ENCODE measurements around the gene SERINC2. TPM values are rescaled to one million over a fixed set of nuclear protein-coding genes. Genes with fewer than 3 reads are reported as not detected.
"Not testable (repeated sequence)": the region's sequence is repeated elsewhere in the genome, so short reads cannot be mapped to it uniquely, and the experiment has no call there.

The SERINC2 gene
- total RNA-seq, 1 experiment from 2014 or later: 17.1 TPM

- H3K9me3 ChIP-seq (replicated peaks): no peaks in the 10 kb centered on the region
- H3K4me3 ChIP-seq: no peak overlapping the region
- no peak for DNase-seq
- H3K27me3 ChIP-seq: no peaks in the 10 kb centered on the region
- H3K36me3 ChIP-seq: no peaks in the 10 kb centered on the region
- H3K4me1 ChIP-seq: 0 out of 2 replicates have a peak, but pooled peaks cover 4% of the 10 kb centered on the region
- H3K27ac ChIP-seq: no peak overlapping the region
Measured at GRCh38 chr1:31428436-31429221, 15.6 kb downstream of the SERINC2 start.

DNA sequence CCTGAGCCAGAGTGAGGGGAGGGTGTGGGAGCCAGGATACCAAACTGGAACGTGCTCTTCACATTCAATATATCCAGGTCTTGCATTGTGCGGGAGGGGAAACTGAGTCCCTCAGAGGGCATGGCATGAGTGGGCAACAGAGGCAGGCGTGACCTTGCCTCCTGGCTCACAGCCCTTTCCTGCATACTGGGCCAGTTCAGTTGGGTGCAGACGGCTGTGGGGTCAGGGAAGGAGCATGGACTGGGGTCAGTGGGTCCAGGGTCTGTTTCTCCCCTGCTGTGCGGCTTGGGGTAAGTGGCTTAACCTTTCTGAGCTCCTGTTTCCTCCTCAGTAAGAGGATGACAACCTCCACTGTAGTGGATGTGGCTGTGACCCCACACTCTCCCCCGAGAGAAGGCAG lies 16.6 kb downstream of the SERINC2 start:
- no peaks in the 10 kb centered on the region for H3K36me3 ChIP-seq
- H3K27ac ChIP-seq: no peak overlapping the region
- H3K4me1 ChIP-seq: no peaks in the 10 kb centered on the region
- DNase-seq: no peak
- H3K9me3 ChIP-seq (replicated peaks): no peaks in the 10 kb centered on the region
- no peak overlapping the region for H3K4me3 ChIP-seq
- no peaks in the 10 kb centered on the region for H3K27me3 ChIP-seq

- H3K36me3 ChIP-seq; DNase-seq; H3K4me3 ChIP-seq; H3K4me1 ChIP-seq; H3K27ac ChIP-seq; H3K27me3 ChIP-seq; H3K9me3 ChIP-seq (replicated peaks): not testable (repeated sequence)
Measured at GRCh38 chr1:31431351-31432257, 18.6 kb downstream of the SERINC2 start.

- Histone ChIP-seq H3K36me3 (no peaks in the 10 kb centered on the region), H3K27ac (no peak overlapping the region), H3K4me3 (no peak overlapping the region), H3K27me3 (peaks cover under 1% of the 10 kb centered on the region; the same call in 1 of the 2 replicates), H3K9me3 (replicated peaks) (no peaks in the 10 kb centered on the region), H3K4me1 (no peaks in the 10 kb centered on the region)
- no peak for DNase-seq
Measured at GRCh38 chr1:31432592-31433395, 19.8 kb downstream of the SERINC2 start.

GRCh38 chr1:31433396-31433930 lies 20.4 kb downstream of the SERINC2 start:
- DNase-seq: no peak

GRCh38 chr1:31434101-31434871 lies 21.3 kb downstream of the SERINC2 start:
- peaks cover 5% of the 10 kb centered on the region; the same call in 1 of the 2 replicates for H3K27me3 ChIP-seq
- H3K9me3 ChIP-seq (replicated peaks): no peaks in the 10 kb centered on the region
- H3K4me1 ChIP-seq: no peaks in the 10 kb centered on the region
- no peak overlapping the region for H3K4me3 ChIP-seq
- H3K27ac ChIP-seq: no peak overlapping the region
- no peaks in the 10 kb centered on the region for H3K36me3 ChIP-seq
- no peak for DNase-seq

More at GRCh38 chr1:31433396-31433930, 20.4 kb downstream of the SERINC2 start:
- Histone ChIP-seq H3K36me3 (no peaks in the 10 kb centered on the region), H3K4me1 (no peaks in the 10 kb centered on the region), H3K4me3 (no peak overlapping the region), H3K9me3 (replicated peaks) (no peaks in the 10 kb centered on the region), H3K27ac (no peak overlapping the region), H3K27me3 (peaks cover 3% of the 10 kb centered on the region; the same call in 1 of the 2 replicates)

- Histone ChIP-seq H3K27me3 (peaks cover 8% of the 10 kb centered on the region; the same call in 1 of the 2 replicates), H3K4me3 (no peak overlapping the region), H3K9me3 (replicated peaks) (no peaks in the 10 kb centered on the region), H3K36me3 (no peaks in the 10 kb centered on the region), H3K27ac (no peak overlapping the region), H3K4me1 (no peaks in the 10 kb centered on the region)
- no peak for DNase-seq
Measured at GRCh38 chr1:31434979-31435378, 22.0 kb downstream of the SERINC2 start.

- no peak for DNase-seq
- Histone ChIP-seq H3K4me1 (no peaks in the 10 kb centered on the region), H3K4me3 (no peak overlapping the region), H3K36me3 (no peaks in the 10 kb centered on the region), H3K9me3 (replicated peaks) (no peaks in the 10 kb centered on the region), H3K27ac (no peak overlapping the region), H3K27me3 (peaks cover 8% of the 10 kb centered on the region; the same call in 1 of the 2 replicates)
Measured at GRCh38 chr1:31435471-31436409, 22.7 kb downstream of the SERINC2 start.

DNA sequence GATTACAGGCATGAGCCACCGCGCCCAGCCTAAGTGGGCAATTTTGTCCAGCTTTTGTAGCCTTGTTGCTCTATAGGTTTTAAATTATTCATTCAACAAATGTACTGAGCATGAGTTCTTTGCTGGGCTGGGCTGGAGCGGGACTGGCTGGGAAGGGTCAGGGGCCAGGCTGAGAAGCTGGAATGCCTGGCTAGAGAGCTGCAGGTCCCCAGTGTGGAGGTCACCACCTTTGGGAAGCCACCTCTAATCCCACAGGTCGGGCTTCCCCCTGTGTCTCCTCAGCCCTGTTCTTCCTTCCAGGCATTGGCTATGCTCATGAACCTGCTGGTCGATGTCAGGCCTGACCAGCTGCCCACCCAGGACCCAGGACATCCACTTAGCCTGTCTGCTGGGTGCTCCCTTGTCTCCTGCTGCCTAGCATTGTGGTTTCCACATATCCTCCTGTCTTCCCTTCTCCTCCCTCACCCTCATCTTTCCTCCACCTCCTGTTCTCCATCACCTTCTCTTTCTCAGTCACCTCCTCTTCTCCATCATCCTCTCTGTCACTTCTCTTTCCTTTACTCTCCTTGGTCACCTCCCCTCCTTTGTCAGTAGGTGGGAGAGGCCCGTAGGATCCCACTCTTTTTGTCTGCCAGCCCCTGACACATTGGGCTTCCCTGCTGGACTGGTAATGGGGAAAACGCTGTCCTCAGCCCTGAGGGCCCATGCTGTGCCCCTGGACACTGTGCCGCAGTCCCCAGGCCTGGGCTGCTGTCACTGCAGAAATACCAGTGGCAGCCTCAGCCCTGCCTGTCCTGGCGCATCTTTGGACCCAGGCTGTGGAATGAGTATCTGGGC lies 23.8 kb downstream of the SERINC2 start:
- Histone ChIP-seq H3K27ac (no peak overlapping the region), H3K4me1 (no peaks in the 10 kb centered on the region), H3K4me3 (no peak overlapping the region), H3K27me3 (peaks cover 8% of the 10 kb centered on the region; the same call in 1 of the 2 replicates), H3K9me3 (replicated peaks) (no peaks in the 10 kb centered on the region), H3K36me3 (no peaks in the 10 kb centered on the region)
- no peak for DNase-seq

GRCh38 chr1:31437433-31438037 lies 24.5 kb downstream of the SERINC2 start:
- H3K27me3 ChIP-seq: peaks cover 8% of the 10 kb centered on the region; the same call in 1 of the 2 replicates
- DNase-seq: no peak
- H3K27ac ChIP-seq: no peak overlapping the region
- no peaks in the 10 kb centered on the region for H3K9me3 ChIP-seq (replicated peaks)
- no peak overlapping the region for H3K4me3 ChIP-seq
- no peaks in the 10 kb centered on the region for H3K36me3 ChIP-seq
- no peaks in the 10 kb centered on the region for H3K4me1 ChIP-seq

GRCh38 chr1:31439276-31439675 lies 26.3 kb downstream of the SERINC2 start:
- Histone ChIP-seq H3K4me3 (no peak overlapping the region), H3K9me3 (replicated peaks) (0 out of 2 replicates have a peak, but pooled peaks cover 3% of the 10 kb centered on the region), H3K27ac (no peak overlapping the region), H3K27me3 (peaks cover 8% of the 10 kb centered on the region; the same call in 1 of the 2 replicates), H3K36me3 (no peaks in the 10 kb centered on the region), H3K4me1 (no peaks in the 10 kb centered on the region)
- DNase-seq: no peak

- Histone ChIP-seq H3K9me3 (replicated peaks) (0 out of 2 replicates have a peak, but pooled peaks cover 6% of the 10 kb centered on the region), H3K4me3 (no peak overlapping the region), H3K27me3 (peaks cover 8% of the 10 kb centered on the region; the same call in 1 of the 2 replicates), H3K27ac (no peak overlapping the region), H3K4me1 (no peaks in the 10 kb centered on the region), H3K36me3 (no peaks in the 10 kb centered on the region)
- DNase-seq: no peak
Measured at GRCh38 chr1:31441073-31441472, 28.1 kb downstream of the SERINC2 start.

All from SJCRH30 (cell line).